ENCODE measurements around the gene ZBTB1.

ZBTB1 gene

DNA sequence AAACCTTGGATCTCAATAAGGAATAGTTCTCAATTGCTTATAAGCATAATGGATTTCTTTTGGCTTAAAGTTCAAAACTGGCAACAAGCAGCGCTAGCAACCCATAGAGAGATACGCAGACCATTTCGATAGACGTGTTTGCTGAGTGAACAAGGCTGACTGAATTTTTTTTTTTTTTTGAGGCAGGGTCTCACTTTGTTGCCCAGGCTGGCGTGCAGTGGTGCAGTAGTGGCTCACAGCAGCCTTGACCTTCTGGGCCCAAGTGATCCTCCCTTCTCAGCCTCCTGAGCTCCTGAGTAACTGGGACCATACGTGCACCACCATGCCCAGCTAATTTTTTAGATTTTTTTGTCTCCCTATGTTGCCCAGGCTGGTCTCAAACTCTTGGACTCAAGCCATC, 40.7 kb upstream of the ZBTB1 start:
- no peak for ATAC-seq
- TF ChIP-seq OSR1 (CRISPR knock-in tag; IDR thresholded peaks at IDR 0.05) = no peak
- no peak for TF ChIP-seq ZNF8 (CRISPR knock-in tag; IDR thresholded peaks at IDR 0.05)
- TF ChIP-seq ZC3H10 (CRISPR knock-in tag; IDR thresholded peaks at IDR 0.05) = no peak
- TF ChIP-seq, protein P1, sequence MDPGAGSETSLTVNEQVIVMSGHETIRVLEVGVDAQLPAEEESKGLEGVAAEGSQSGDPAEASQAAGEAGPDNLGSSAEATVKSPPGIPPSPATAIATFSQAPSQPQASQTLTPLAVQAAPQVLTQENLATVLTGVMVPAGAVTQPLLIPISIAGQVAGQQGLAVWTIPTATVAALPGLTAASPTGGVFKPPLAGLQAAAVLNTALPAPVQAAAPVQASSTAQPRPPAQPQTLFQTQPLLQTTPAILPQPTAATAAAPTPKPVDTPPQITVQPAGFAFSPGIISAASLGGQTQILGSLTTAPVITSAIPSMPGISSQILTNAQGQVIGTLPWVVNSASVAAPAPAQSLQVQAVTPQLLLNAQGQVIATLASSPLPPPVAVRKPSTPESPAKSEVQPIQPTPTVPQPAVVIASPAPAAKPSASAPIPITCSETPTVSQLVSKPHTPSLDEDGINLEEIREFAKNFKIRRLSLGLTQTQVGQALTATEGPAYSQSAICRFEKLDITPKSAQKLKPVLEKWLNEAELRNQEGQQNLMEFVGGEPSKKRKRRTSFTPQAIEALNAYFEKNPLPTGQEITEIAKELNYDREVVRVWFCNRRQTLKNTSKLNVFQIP (CRISPR knock-in tag; IDR thresholded peaks at IDR 0.05; ENCODE audit: borderline replicate concordance, low read depth) = no peak
- TF ChIP-seq, protein P2, sequence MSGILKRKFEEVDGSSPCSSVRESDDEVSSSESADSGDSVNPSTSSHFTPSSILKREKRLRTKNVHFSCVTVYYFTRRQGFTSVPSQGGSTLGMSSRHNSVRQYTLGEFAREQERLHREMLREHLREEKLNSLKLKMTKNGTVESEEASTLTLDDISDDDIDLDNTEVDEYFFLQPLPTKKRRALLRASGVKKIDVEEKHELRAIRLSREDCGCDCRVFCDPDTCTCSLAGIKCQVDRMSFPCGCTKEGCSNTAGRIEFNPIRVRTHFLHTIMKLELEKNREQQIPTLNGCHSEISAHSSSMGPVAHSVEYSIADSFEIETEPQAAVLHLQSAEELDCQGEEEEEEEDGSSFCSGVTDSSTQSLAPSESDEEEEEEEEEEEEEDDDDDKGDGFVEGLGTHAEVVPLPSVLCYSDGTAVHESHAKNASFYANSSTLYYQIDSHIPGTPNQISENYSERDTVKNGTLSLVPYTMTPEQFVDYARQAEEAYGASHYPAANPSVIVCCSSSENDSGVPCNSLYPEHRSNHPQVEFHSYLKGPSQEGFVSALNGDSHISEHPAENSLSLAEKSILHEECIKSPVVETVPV (CRISPR knock-in tag; IDR thresholded peaks at IDR 0.05) = no peak
- TF ChIP-seq GLIS3 (CRISPR knock-in tag; IDR thresholded peaks at IDR 0.05) = no peak
- TF ChIP-seq, protein P3, sequence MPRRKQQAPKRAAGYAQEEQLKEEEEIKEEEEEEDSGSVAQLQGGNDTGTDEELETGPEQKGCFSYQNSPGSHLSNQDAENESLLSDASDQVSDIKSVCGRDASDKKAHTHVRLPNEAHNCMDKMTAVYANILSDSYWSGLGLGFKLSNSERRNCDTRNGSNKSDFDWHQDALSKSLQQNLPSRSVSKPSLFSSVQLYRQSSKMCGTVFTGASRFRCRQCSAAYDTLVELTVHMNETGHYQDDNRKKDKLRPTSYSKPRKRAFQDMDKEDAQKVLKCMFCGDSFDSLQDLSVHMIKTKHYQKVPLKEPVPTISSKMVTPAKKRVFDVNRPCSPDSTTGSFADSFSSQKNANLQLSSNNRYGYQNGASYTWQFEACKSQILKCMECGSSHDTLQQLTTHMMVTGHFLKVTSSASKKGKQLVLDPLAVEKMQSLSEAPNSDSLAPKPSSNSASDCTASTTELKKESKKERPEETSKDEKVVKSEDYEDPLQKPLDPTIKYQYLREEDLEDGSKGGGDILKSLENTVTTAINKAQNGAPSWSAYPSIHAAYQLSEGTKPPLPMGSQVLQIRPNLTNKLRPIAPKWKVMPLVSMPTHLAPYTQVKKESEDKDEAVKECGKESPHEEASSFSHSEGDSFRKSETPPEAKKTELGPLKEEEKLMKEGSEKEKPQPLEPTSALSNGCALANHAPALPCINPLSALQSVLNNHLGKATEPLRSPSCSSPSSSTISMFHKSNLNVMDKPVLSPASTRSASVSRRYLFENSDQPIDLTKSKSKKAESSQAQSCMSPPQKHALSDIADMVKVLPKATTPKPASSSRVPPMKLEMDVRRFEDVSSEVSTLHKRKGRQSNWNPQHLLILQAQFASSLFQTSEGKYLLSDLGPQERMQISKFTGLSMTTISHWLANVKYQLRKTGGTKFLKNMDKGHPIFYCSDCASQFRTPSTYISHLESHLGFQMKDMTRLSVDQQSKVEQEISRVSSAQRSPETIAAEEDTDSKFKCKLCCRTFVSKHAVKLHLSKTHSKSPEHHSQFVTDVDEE (CRISPR knock-in tag; IDR thresholded peaks at IDR 0.05) = no peak
- TF ChIP-seq RARB (CRISPR knock-in tag; IDR thresholded peaks at IDR 0.05) = no peak
- no peak for TF ChIP-seq TCF4 (CRISPR knock-in tag; IDR thresholded peaks at IDR 0.05; ENCODE audit: borderline replicate concordance)
- TF ChIP-seq ZFP3 (CRISPR knock-in tag; IDR thresholded peaks at IDR 0.05) = no peak
- no peak for TF ChIP-seq ARNTL (CRISPR knock-in tag; IDR thresholded peaks at IDR 0.05; ENCODE audit: borderline replicate concordance, low read depth)
- TF ChIP-seq CSDC2 (CRISPR knock-in tag; IDR thresholded peaks at IDR 0.05) = no peak
- TF ChIP-seq, protein P4, sequence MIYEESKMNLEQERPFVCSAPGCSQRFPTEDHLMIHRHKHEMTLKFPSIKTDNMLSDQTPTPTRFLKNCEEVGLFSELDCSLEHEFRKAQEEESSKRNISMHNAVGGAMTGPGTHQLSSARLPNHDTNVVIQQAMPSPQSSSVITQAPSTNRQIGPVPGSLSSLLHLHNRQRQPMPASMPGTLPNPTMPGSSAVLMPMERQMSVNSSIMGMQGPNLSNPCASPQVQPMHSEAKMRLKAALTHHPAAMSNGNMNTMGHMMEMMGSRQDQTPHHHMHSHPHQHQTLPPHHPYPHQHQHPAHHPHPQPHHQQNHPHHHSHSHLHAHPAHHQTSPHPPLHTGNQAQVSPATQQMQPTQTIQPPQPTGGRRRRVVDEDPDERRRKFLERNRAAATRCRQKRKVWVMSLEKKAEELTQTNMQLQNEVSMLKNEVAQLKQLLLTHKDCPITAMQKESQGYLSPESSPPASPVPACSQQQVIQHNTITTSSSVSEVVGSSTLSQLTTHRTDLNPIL (CRISPR knock-in tag; IDR thresholded peaks at IDR 0.05; ENCODE audit: low read depth) = no peak
- TF ChIP-seq TOX (CRISPR knock-in tag; IDR thresholded peaks at IDR 0.05; ENCODE audit: borderline replicate concordance) = no peak

DNA sequence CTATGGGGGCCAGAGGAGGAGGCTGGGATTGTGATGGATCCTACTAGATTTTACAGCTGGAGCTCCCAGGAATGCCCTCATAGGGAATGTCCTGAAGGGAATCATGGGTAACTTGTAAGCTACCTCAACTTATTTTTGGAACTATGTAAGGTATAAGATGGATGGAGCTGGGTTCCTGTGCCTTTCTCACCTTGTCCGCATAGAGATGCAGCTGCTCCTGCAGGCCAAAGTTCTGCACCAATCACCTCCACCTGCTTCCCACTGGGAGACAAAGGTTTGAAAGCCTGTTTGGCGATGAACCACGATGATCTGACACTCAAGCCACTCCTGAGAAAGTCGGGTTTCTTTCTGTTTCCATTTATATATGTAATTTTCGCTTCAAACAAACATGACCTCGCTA, 39.9 kb upstream of the ZBTB1 start:
- TF ChIP-seq OSR1 (CRISPR knock-in tag; IDR thresholded peaks at IDR 0.05) = no peak
- TF ChIP-seq, protein P3 (CRISPR knock-in tag; IDR thresholded peaks at IDR 0.05) = no peak
- no peak for TF ChIP-seq CSDC2 (CRISPR knock-in tag; IDR thresholded peaks at IDR 0.05)
- no peak for TF ChIP-seq TCF4 (CRISPR knock-in tag; IDR thresholded peaks at IDR 0.05; ENCODE audit: borderline replicate concordance)
- TF ChIP-seq TOX (CRISPR knock-in tag; IDR thresholded peaks at IDR 0.05; ENCODE audit: borderline replicate concordance) = no peak
- TF ChIP-seq ZFP30 (CRISPR knock-in tag; IDR thresholded peaks at IDR 0.05) = no peak
- TF ChIP-seq ZNF8 (CRISPR knock-in tag; IDR thresholded peaks at IDR 0.05) = no peak
- TF ChIP-seq ISL1 (CRISPR knock-in tag; IDR thresholded peaks at IDR 0.05) = no peak
- no peak for TF ChIP-seq ZFP3 (CRISPR knock-in tag; IDR thresholded peaks at IDR 0.05)
- TF ChIP-seq ZNF70 (CRISPR knock-in tag; IDR thresholded peaks at IDR 0.05) = no peak
- no peak for TF ChIP-seq BACH2 (CRISPR knock-in tag; IDR thresholded peaks at IDR 0.05; ENCODE audit: borderline replicate concordance)
- ATAC-seq = no peak

DNA sequence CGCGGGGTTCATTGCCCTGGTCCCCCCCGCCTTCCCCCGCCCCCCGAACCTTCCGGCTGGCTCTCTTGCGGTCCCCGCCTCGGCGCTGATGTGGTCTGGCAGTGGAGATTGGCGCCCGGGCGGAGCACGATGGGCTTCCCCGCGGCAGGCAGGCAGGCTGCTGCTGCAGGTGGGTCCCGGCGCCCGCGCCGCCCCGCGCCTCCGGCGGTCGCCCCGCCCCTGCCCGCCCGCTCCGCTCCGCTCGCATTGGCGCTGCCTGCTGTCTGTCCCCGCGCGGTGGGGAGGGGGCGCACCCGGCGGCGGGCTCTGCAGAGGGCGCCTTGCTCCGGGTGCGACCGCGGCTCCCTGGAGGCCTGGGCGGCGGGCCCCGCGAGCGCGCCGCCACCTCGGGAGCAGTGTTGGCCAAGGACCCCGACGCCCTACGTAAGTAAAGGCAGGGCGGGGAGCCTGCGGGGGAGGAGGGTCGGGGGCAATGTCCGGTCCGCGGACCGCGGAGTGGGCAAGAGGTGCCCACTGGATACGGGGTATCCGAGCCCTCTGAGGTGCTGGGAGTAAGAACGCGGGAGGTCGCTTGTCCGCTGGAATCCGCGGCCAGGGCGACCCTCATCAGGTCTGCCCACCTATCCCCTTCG, 39.3 kb upstream of the ZBTB1 start, which contains the start of gene AKAP5:
Gene AKAP5 (plus strand): TSS at position 309 of the 632 bp plus-strand sequence. CDS start 2,896 bp downstream, outside the sequence.
- TF ChIP-seq CSDC2 (CRISPR knock-in tag; IDR thresholded peaks at IDR 0.05) = no peak
- no peak for TF ChIP-seq ZNF8 (CRISPR knock-in tag; IDR thresholded peaks at IDR 0.05)
- no peak for TF ChIP-seq RARB (CRISPR knock-in tag; IDR thresholded peaks at IDR 0.05)
- ATAC-seq = peak; percentile 91
